HepG2 (cell line): Measurements from ENCODE around the gene EOGT. TPM values are rescaled to one million over a fixed set of nuclear protein-coding genes. Genes with fewer than 3 reads are reported as not detected.

ENCODE experiments used
- BCLAF1 ChIP-seq: fragments of 450-650 bp; IDR thresholded peaks from 2 replicates; pipeline ENCODE4 v1.6.1; 2017; ENCODE audit warnings: mild to moderate bottlenecking
- DNMT3B ChIP-seq: conservative IDR thresholded peaks from 2 replicates; pipeline ENCODE4 v1.6.1; 2016; ENCODE audit warnings: missing biosample characterization, control low read depth
- EED ChIP-seq: sonication (generic); formaldehyde crosslinking; IDR thresholded peaks from 2 replicates; pipeline ENCODE4 v1.5.0; 2020; ENCODE audit warnings: mild to moderate bottlenecking, missing genetic modification reagents
- GTF2F1 ChIP-seq: fragments of 150-350 bp; IDR thresholded peaks from 2 replicates; pipeline ENCODE4 v1.6.1; 2014; ENCODE audit warnings: low read length
- KLF16 ChIP-seq, 2 experiments: sonication (generic) in 1 of 2; formaldehyde crosslinking in 1 of 2; IDR thresholded peaks; 2 replicates each; pipeline versions ENCODE4 v1.6.1 to v1.8.0; 2016 to 2023; ENCODE audit warnings: missing genetic modification reagents in 2 of 2, missing compliant biosample characterization in 1 of 2
- MYPOP ChIP-seq: sonication (generic); formaldehyde crosslinking; IDR thresholded peaks from 2 replicates; pipeline ENCODE4 v1.8.1; 2023; ENCODE audit warnings: mild to moderate bottlenecking, moderate library complexity, missing genetic modification reagents
- NFAT5 ChIP-seq: sonication (generic); formaldehyde crosslinking; IDR thresholded peaks from 2 replicates; pipeline ENCODE4 v1.4.0; 2020; ENCODE audit warnings: missing genetic modification reagents
- PRPF4 ChIP-seq: fragments of 200-400 bp; formaldehyde crosslinking; IDR thresholded peaks from 2 replicates; pipeline ENCODE4 v1.6.1; 2016; ENCODE audit warnings: low read length, low read depth; ENCODE audit not compliant: poor library complexity, severe bottlenecking
- TBX3 ChIP-seq: fragments of 450-650 bp; IDR thresholded peaks from 2 replicates; pipeline ENCODE4 v1.6.1; 2017; ENCODE audit warnings: antibody characterized with exemption, mild to moderate bottlenecking, inconsistent platforms, borderline replicate concordance
- TGIF2 ChIP-seq: IDR thresholded peaks from 2 replicates; pipeline ENCODE4 v1.6.1; 2016; ENCODE audit warnings: control low read depth, missing compliant biosample characterization
- THAP7 ChIP-seq: sonication (generic); formaldehyde crosslinking; IDR thresholded peaks from 2 replicates; pipeline ENCODE4 v1.8.1; 2023; ENCODE audit warnings: mild to moderate bottlenecking, missing genetic modification reagents
- ZMYM4 ChIP-seq: sonication (generic); formaldehyde crosslinking; IDR thresholded peaks from 2 replicates; pipeline ENCODE4 v1.8.1; 2023; ENCODE audit warnings: mild to moderate bottlenecking, missing genetic modification reagents
- ZNF331 ChIP-seq: sonication (generic); formaldehyde crosslinking; IDR thresholded peaks from 2 replicates; pipeline ENCODE4 v1.4.0; 2020; ENCODE audit warnings: missing genetic modification reagents
- ZNF501 ChIP-seq: sonication (generic); formaldehyde crosslinking; IDR thresholded peaks from 2 replicates; pipeline ENCODE4 v1.5.1; 2020; ENCODE audit warnings: mild to moderate bottlenecking, moderate library complexity, missing genetic modification reagents
- ZNF781 ChIP-seq: sonication (generic); formaldehyde crosslinking; IDR thresholded peaks from 2 replicates; pipeline ENCODE4 v1.5.1; 2020; ENCODE audit warnings: borderline replicate concordance, mild to moderate bottlenecking, missing genetic modification reagents; ENCODE audit errors: not compliant biosample characterization
- polyA plus RNA-seq, 8 experiments: library from polyadenylated mRNA; depleted of rRNA in 3 of 8; stranded (reverse) in 7 of 8; unstranded in 1 of 8; fragments of >200 nt; fragmentation: Illumina TruSeq in 4 of 8; extraction: Trizol in 4 of 8; gene quantifications; 2 replicates each; pipeline versions ENCODE4 v1.2.1 to v1.2.3, GENCODE V29; 2011 to 2016; ENCODE audit warnings: low read depth in 4 of 8, missing spikeins in 1 of 8, mixed read lengths in 1 of 8; ENCODE audit not compliant: insufficient read depth in 1 of 8
- total RNA-seq, 5 experiments: library from RNA; depleted of rRNA; stranded (reverse); fragments of >200 nt; fragmentation: Illumina TruSeq; extraction: Trizol; gene quantifications; 2 replicates each; pipeline ENCODE4 v1.2.3, GENCODE V29; 2016; ENCODE audit warnings: low read depth in 1 of 5
- TF ChIP-seq, protein P1 (sequence below): sonication (generic); formaldehyde crosslinking; IDR thresholded peaks from 2 replicates; pipeline ENCODE4 v1.4.0; 2020; ENCODE audit warnings: missing genetic modification reagents

EOGT gene
- total and polyA plus RNA-seq, 2 of the 13 experiments (the other 11 are each of a cell fraction or from before 2014, with no cell fraction given), result 4.5 to 18.6 TPM

- TF ChIP-seq TGIF2 (CRISPR knock-in tag) (peak; percentile 64), MYPOP (CRISPR knock-in tag) (0 out of 2 replicates have a peak, but pooled peaks have one; percentile 55), PRPF4 (no peak), DNMT3B (CRISPR knock-in tag) (no peak), ZNF781 (CRISPR knock-in tag) (no peak), ZNF331 (CRISPR knock-in tag) (peak; percentile 62; the same call in 1 of the 2 replicates), NFAT5 (CRISPR knock-in tag) (peak; percentile 41; the same call in 1 of the 2 replicates), GTF2F1 (no peak), KLF16 (CRISPR knock-in tag; IDR thresholded peaks at IDR 0.05) (peak in 1 of 2 experiments; percentile 62; a peak in 1 of 4 replicates), ZNF501 (CRISPR knock-in tag) (peak; percentile 92), ZMYM4 (CRISPR knock-in tag) (peak; percentile 54; the same call in 1 of the 2 replicates), BCLAF1 (no peak), TBX3 (no peak), EED (CRISPR knock-in tag) (peak; percentile 90), THAP7 (CRISPR knock-in tag) (peak; percentile 79; the same call in 1 of the 2 replicates)
- TF ChIP-seq, protein P1, sequence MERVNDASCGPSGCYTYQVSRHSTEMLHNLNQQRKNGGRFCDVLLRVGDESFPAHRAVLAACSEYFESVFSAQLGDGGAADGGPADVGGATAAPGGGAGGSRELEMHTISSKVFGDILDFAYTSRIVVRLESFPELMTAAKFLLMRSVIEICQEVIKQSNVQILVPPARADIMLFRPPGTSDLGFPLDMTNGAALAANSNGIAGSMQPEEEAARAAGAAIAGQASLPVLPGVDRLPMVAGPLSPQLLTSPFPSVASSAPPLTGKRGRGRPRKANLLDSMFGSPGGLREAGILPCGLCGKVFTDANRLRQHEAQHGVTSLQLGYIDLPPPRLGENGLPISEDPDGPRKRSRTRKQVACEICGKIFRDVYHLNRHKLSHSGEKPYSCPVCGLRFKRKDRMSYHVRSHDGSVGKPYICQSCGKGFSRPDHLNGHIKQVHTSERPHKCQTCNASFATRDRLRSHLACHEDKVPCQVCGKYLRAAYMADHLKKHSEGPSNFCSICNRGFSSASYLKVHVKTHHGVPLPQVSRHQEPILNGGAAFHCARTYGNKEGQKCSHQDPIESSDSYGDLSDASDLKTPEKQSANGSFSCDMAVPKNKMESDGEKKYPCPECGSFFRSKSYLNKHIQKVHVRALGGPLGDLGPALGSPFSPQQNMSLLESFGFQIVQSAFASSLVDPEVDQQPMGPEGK (CRISPR knock-in tag), result no peak
These were observed 38.4 kb upstream of the EOGT start, which contains the start of gene TMF1 (continued) for GRCh38 chr3:69051756-69052471.
